Measurements from ENCODE around the gene AK8.

The AK8 gene

DNA sequence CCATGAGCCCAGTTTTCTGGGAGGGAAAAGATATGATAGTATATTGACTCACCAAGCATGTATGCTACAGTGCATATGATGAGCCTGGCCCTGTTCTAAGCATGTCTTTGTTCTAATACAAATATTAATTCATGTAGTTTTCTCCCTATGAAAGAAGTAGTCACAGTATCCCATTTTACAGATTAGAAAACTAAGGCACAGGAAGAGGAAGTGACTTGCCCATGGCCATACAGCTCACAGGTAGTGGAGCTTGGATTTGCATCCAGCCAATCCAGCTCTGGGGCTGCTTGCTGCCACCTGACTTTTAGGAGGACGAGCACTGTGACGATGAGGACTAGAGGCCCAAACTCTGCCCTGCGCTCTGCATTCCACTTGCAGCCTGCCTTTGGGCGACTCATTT lies 76.4 kb downstream of the AK8 start:
- in situ Hi-C loops (cut with MboI; ENCODE audit: low sequenced_read_pairs), result no loop called here

- in situ Hi-C loops (cut with MboI; ENCODE audit: low sequenced_read_pairs), result no loop called here
Measured at GRCh38 chr9:132800038-132800648, 77.9 kb downstream of the AK8 start.

DNA sequence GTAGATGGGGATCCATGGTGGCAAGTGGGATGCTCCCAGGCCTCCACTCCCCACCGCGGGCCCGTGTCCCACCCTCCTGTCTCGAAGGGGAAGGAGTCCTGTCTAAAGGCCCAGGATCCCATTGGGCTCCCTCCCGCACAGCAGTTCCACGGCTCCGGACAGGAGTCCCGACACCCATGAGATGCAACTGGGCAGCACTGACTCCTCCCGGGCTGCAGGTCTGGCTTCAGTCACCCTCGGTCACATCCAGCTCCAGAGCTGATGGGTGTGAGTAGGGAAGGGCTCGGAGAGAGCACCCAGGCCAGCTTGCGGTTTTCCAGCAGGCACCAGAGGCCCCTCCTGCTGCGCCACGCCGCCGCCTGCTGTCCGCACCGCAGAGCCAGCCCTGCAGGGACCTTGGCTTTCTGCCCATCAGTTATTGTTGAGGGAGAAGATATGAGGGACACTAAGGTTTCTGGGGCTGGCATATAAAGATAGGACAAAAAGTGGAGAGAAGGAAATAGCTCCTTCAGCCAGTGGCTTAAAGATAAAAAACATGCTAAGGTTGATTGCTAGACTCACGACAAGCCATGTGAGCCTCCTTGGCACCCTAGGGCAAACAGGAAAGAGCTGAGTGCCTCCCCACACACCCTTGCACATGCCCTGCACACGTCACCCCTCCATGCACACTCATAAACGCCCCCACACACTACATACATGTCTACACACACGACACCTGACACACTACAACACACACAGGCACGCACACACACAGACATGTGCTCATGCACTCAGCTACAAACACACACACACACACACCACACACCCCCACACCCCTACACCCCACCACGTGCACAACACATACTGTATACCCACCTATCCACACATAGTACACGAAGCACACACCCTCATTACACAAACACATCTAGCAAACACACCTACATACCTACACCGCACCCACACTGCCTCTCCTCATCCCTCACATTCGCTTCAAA lies 79.0 kb downstream of the AK8 start:
- in situ Hi-C loops (cut with MboI; ENCODE audit: low sequenced_read_pairs), result no loop called here

GRCh38 chr9:132797861-132798659 lies 80.0 kb downstream of the AK8 start:
- in situ Hi-C loops (cut with MboI; ENCODE audit: low sequenced_read_pairs), result no loop called here

DNA sequence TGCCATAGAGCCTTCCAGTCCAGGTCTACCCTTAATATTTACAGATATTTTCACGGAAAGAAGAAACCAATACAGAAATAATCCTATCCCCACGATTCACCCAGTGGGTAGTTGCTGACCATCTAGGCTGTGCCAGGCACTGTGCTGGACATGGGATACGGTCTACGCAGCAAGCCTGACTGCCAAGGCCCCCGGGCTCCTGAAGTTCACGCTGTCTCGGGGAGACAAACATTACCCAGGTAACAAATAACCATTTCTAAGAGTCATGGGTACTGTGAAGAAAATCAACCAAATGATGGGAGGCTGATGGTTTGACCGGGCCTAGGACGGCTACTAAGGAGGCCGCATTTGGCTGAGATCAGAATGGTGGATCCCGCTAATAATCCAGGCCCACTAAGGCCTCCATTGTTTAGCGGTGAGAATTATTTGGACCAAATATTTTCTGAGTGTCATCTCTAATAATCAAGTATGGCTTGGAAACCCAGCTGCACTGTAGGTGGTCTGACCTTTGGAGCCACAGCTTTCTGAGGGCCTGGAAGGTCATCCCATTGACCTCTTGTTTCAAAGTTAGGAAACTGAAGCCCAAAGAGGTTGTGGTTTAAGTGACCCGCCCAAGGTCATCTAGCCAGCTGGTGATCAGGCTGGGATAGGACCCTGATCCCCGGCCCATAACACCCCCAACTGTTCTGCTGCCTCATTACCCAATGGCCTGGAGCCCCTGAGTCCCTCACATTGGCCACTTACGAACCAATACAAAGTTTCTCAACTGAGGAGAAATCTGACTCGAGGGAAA lies 82.4 kb downstream of the AK8 start:
- in situ Hi-C loops (cut with MboI; ENCODE audit: low sequenced_read_pairs), result no loop called here

- in situ Hi-C loops (cut with MboI; ENCODE audit: low sequenced_read_pairs), result no loop called here
Measured at GRCh38 chr9:132794730-132795380, 83.2 kb downstream of the AK8 start.

- in situ Hi-C loops (cut with MboI; ENCODE audit: low sequenced_read_pairs), result no loop called here
Measured at GRCh38 chr9:132793606-132794580, 84.2 kb downstream of the AK8 start.

DNA sequence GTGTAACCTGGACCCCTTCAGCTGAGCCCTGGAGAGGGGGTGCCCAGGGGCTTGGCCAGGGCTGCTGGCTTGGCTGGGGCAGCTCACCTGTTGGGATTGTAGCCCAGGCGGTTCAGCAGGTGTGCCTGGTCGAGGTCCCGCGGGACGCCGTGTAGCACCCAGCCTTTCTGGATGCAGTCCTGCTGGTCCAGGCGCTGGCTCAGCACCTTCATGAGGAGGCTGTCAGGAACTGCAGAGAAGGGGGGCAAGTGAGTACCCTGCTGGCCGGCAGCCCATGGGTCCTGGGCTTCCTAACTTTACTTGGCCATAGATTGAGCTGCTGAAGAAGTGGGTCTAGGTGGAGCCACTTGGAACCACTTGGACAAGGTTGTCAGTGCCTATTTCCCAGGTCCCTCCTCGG lies 85.5 kb downstream of the AK8 start:
- in situ Hi-C loops (cut with MboI; ENCODE audit: low sequenced_read_pairs), result no loop called here

- in situ Hi-C loops (cut with MboI; ENCODE audit: low sequenced_read_pairs), result no loop called here
Measured at GRCh38 chr9:132791699-132792240, 86.3 kb downstream of the AK8 start.

DNA sequence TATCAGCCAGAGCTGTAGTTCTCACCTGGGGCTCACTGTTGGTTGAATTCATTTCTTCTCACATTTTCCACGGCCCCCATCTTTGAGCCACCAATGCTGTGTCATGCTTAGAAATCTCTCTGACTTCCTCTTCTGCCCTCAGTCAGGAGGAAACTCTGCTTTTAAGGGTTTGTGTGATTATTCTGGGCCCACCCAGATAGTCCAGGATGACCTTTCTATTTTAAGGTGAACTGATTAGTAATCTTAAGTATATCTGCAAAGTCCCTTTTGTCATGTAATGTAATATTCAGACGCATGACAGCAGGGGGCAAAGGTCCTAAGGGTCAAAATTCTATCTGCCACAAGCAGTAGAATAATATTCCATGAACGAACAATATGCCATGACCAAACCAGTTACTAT lies 88.4 kb downstream of the AK8 start:
- in situ Hi-C loops (cut with MboI; ENCODE audit: low sequenced_read_pairs), result no loop called here

GRCh38 chr9:132788378-132788777 lies 89.7 kb downstream of the AK8 start:
- in situ Hi-C loops (cut with MboI; ENCODE audit: low sequenced_read_pairs), result no loop called here

DNA sequence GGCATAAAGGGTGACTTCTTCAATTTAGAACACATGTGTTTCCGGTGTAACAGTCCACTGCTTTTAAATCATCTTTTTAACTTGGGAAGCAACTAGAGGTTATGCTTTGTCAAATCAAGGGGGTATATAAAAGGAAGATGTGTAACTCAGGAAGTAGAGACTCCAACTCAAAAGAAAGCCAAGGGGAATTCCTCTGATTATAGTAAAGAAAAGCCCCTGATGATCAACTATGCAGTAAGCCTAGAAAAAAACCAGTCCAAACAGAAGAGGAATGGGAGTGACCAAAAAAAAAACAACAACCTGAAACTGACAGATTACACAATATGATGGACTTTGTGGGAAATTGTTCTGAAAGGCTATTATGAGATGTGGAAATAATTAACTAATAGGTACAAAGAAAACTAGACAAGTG lies 90.3 kb downstream of the AK8 start:
- in situ Hi-C loops (cut with MboI; ENCODE audit: low sequenced_read_pairs), result no loop called here

- in situ Hi-C loops (cut with MboI; ENCODE audit: low sequenced_read_pairs), result no loop called here
Measured at GRCh38 chr9:132784286-132784830, 93.7 kb downstream of the AK8 start.

GRCh38 chr9:132783006-132783405 lies 95.1 kb downstream of the AK8 start:
- in situ Hi-C loops (cut with MboI; ENCODE audit: low sequenced_read_pairs), result no loop called here

GRCh38 chr9:132782037-132782436 lies 96.0 kb downstream of the AK8 start:
- in situ Hi-C loops (cut with MboI; ENCODE audit: low sequenced_read_pairs), result no loop called here

DNA sequence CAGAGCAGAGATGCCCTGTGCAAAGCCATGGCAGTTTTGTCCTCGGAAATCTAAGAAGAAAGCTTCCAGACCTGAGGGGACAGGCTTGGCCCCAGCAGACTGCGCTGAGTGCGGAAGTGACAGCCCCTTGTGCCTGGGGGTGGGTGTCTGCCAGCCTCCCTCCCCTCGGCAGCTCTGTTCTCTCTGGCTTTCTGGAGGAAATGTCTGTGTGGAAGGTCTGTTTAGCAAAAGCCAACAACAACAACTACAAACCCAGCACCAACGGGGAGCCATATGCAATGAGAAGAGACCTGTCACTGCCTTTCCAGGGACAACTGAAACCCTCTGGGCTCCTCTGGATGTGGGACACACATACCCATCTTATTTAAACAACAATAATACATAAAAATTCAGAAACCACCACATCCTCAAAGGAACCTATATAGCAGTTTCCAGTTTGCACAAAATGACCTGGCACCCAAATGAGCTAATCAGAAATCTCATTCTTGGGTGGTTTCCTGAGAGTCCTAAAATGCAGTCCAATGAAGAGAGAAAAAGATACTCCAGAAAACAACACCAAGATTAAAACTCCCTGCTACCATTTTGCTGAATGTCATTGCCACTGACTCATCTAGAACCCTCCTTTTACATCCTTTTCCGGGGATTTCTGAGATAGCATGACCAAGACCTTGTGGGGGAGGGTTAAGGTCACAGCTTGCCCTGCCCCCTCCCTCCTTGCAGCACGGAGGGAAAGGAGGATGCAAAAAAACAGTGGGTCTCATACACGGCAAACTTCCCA lies 97.7 kb downstream of the AK8 start:
- in situ Hi-C loops (cut with MboI; ENCODE audit: low sequenced_read_pairs), result no loop called here

DNA sequence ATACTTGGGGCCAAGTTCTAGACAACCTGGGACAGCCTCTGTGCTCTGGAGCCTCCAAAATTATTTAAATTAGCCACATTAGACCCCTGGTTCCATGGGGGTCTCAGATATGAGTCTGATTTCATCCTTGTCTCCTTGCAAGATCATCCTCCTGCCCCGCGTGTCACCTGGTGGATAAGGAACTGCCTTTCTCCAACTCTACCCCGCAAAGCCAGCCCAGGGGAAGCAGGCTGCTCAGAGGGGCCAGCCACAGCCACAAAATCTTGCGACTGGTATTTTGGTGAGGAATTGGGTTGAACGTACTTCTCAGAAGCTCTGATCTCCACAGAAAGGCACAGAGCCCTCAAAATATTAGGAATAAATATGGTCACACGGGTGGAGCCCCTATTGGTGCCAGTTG lies 101.2 kb downstream of the AK8 start:
- in situ Hi-C loops (cut with MboI; ENCODE audit: low sequenced_read_pairs), result no loop called here

GRCh38 chr9:132776268-132776667 lies 101.8 kb downstream of the AK8 start:
- in situ Hi-C loops (cut with MboI; ENCODE audit: low sequenced_read_pairs), result no loop called here

Measured in hTERT RPE-1 (cell line).